Mucosa of descending colon (tissue), 3 donors: Measurements from ENCODE around the gene ZNF730. TPM values are rescaled to one million over a fixed set of nuclear protein-coding genes. Genes with fewer than 3 reads are reported as not detected.

Source experiments
- ATAC-seq: fragments of 200-7000 bp; cut with Tn5 transposase; one replicate; pipeline ENCODE4 v1.9.1; 2020; ENCODE audit warnings: mild to moderate bottlenecking, moderate library complexity
- DNase-seq, 3 donors: peaks; one replicate each; pipeline ENCODE4 v3.0.0-alpha.2; 2020
- H3K36me3 ChIP-seq: fragments of 200-600 bp; one replicate; pipeline ENCODE4 v1.8.0; 2021; ENCODE audit warnings: low read depth, mild to moderate bottlenecking
- H3K4me1 ChIP-seq: fragments of 200-600 bp; one replicate; pipeline ENCODE4 v1.8.0; 2021; ENCODE audit warnings: low read depth, mild to moderate bottlenecking
- H3K4me3 ChIP-seq: fragments of 200-600 bp; one replicate; pipeline ENCODE4 v1.8.0; 2021; ENCODE audit warnings: mild to moderate bottlenecking
- H3K9me3 ChIP-seq: fragments of 200-600 bp; one replicate; pipeline ENCODE4 v1.8.0; 2021; ENCODE audit warnings: mild to moderate bottlenecking
- CTCF ChIP-seq: fragments of 200-600 bp; IDR thresholded peaks from one replicate; pipeline ENCODE4 v1.8.0; 2022; ENCODE audit warnings: antibody characterized with exemption, mild to moderate bottlenecking
- intact Hi-C, 2 donors: fragments of 100-400 bp; cut with DNase I in 1 of 2; cut with micrococcal nuclease in 1 of 2; formaldehyde crosslinking; loops; one replicate each; pipeline versions ENCODE4 v1.11.0 to v1.11.1; 2022; cut with DNase I, micrococcal nuclease
- total RNA-seq, 3 donors: library from RNA; stranded (reverse); fragmentation: NEBNext Ultra II Directional in 2 of 3; extraction: Animal tissue kit (Norgen Biotek cat#: 25700) in 2 of 3; gene quantifications; one replicate each; pipeline versions ENCODE4 v1.2.1 to v1.2.4, GENCODE V29; 2021 to 2023
- donor health status: DM: no; HTN: no; CAD: no; lungs with moderate emphysema.
- donor health status: DM: no; HTN: no; CAD: no.
- donor health status: DM: no; HTN: yes; CAD: no.

ZNF730 gene
- total RNA-seq, 3 donors from 2014 or later, result 0.41 to 0.60 (median 0.49) TPM

GRCh38 chr19:23190341-23190740 lies 73.5 kb downstream of the ZNF730 start:
- Histone ChIP-seq H3K36me3 (no peaks in the 10 kb centered on the region), H3K4me3 (no peak overlapping the region), H3K4me1 (no peaks in the 10 kb centered on the region), H3K9me3 (peaks cover 23% of the 10 kb centered on the region)
- ATAC-seq (no peak), DNase-seq (no peak)
- TF ChIP-seq CTCF, result no peak
- intact Hi-C loops, result no loop called here

Other genes with a start within 250 kb of the ZNF730 start
- gene ZNF728, start 113.8 kb upstream of the ZNF730 start, total RNA-seq, result 1 to 10 TPM in 1 of 3 donors, under 1 TPM in 2; 0.23 to 3.4 (median 0.53) TPM
- 1 to 10 TPM; 2.5 to 4.4 (median 2.7) TPM for gene ZNF724, start 133.4 kb downstream of the ZNF730 start, total RNA-seq